ENCODE measurements around the gene SERPINA4. TPM values are rescaled to one million over a fixed set of nuclear protein-coding genes. Genes with fewer than 3 reads are reported as not detected.
A peak's percentile ranks its signal among the peaks of the same experiment; 100 is the strongest.

SERPINA4 gene
- total RNA-seq, 1 donor from 2014 or later = not detected

DNA sequence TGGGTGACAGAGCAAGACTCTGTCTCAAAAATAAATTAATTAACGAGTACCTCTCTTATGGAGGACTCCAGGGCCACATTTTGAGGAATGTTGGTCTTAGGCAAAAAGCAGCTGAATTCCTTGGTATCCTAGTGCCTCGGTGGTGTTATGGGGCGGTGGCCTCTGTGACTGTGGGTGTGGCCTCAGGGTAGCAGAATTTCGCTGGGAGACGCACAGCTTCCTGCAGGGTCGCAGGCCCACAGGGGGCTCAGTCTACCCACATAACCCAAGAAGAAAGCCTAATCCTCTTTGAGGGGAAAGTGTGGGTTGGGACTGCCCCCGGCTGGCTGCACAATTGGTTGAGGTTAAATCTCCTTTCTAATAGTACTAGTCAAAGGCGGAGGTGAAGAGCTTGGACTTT, 11.2 kb upstream of the SERPINA4 start:
- TF ChIP-seq EZH2 (IDR thresholded peaks at IDR 0.05) = no peak
- TF ChIP-seq, protein P1, sequence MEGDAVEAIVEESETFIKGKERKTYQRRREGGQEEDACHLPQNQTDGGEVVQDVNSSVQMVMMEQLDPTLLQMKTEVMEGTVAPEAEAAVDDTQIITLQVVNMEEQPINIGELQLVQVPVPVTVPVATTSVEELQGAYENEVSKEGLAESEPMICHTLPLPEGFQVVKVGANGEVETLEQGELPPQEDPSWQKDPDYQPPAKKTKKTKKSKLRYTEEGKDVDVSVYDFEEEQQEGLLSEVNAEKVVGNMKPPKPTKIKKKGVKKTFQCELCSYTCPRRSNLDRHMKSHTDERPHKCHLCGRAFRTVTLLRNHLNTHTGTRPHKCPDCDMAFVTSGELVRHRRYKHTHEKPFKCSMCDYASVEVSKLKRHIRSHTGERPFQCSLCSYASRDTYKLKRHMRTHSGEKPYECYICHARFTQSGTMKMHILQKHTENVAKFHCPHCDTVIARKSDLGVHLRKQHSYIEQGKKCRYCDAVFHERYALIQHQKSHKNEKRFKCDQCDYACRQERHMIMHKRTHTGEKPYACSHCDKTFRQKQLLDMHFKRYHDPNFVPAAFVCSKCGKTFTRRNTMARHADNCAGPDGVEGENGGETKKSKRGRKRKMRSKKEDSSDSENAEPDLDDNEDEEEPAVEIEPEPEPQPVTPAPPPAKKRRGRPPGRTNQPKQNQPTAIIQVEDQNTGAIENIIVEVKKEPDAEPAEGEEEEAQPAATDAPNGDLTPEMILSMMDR (IDR thresholded peaks at IDR 0.05) = no peak
- TF ChIP-seq EZH2phosphoT487 (IDR thresholded peaks at IDR 0.05) = no peak
- H3K36me3 ChIP-seq = no peaks in the 10 kb centered on the region

DNA sequence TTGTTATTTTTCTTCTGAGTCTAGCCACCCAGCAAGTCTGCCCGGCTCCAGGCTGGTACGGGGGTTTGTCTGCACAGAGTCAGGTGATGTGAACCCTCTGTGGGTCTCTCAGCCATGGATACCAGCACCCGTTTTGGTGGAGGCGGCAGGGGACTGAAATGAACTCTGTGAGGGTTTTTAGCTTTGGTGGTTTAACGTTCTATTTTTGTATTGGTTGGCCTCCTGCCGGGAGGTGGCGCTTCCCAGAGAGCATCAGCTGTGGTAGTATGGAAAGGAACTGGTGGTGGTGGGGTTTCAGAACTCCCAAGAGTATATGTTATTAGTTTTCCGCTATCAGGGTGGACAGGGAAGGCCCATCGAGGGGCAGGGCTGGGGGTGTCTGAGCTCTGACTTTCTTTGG, 5.3 kb upstream of the SERPINA4 start:
- H3K4me3 Mint-ChIP-seq = no peak overlapping the region
- no peak overlapping the region for H3K27ac Mint-ChIP-seq
- no peak for DNase-seq (ENCODE audit: low spot score)
- Histone ChIP-seq H4K20me1 (ENCODE audit: low read depth) (no peaks in the 10 kb centered on the region), H3K9me3 (ENCODE audit: low read depth) (peaks cover 4% of the 10 kb centered on the region), H2AFZ (replicated peaks) (no peak overlapping the region), H3K36me3 (no peaks in the 10 kb centered on the region), H3K4me1 (no peaks in the 10 kb centered on the region), H3F3A (ENCODE audit: low read depth) (no peaks in the 10 kb centered on the region), H3K79me2 (ENCODE audit: low read depth) (no peaks in the 10 kb centered on the region), H3K4me3 (no peak overlapping the region), H3K9ac (no peak overlapping the region), H3K27ac (no peak overlapping the region), H3K27me3 (no peaks in the 10 kb centered on the region), H3K4me2 (no peak overlapping the region)
- no peaks in the 10 kb centered on the region for H3K4me1 Mint-ChIP-seq
- peaks cover 24% of the 10 kb centered on the region for H3K9me3 Mint-ChIP-seq
- H3K27me3 Mint-ChIP-seq (ENCODE audit: insufficient read depth, low read depth) = peaks cover 2% of the 10 kb centered on the region
- TF ChIP-seq EZH2phosphoT487 (IDR thresholded peaks at IDR 0.05) (no peak), EZH2 (IDR thresholded peaks at IDR 0.05) (no peak)
- no peaks in the 10 kb centered on the region for H3K36me3 Mint-ChIP-seq

More for the DNA sequence above, 11.2 kb upstream of the SERPINA4 start:
- H3K4me2 ChIP-seq = no peak overlapping the region
- H3K9ac ChIP-seq = no peak overlapping the region
- H3K27ac Mint-ChIP-seq = no peak overlapping the region
- no peak overlapping the region for H3K4me3 Mint-ChIP-seq
- no peak overlapping the region for H3K27ac ChIP-seq
- no peaks in the 10 kb centered on the region for H3K27me3 ChIP-seq
- H3K9me3 ChIP-seq (ENCODE audit: low read depth) = peaks cover 4% of the 10 kb centered on the region
- no peaks in the 10 kb centered on the region for H3K79me2 ChIP-seq (ENCODE audit: low read depth)
- DNase-seq (ENCODE audit: low spot score) = peak; percentile 42
- no peaks in the 10 kb centered on the region for H4K20me1 ChIP-seq (ENCODE audit: low read depth)
- H3K4me3 ChIP-seq = no peak overlapping the region
- H3K27me3 Mint-ChIP-seq (ENCODE audit: insufficient read depth, low read depth) = peaks cover 10% of the 10 kb centered on the region
- no peaks in the 10 kb centered on the region for H3K36me3 Mint-ChIP-seq
- peaks cover 12% of the 10 kb centered on the region for H3F3A ChIP-seq (ENCODE audit: low read depth)
- peaks cover 18% of the 10 kb centered on the region for H3K9me3 Mint-ChIP-seq
- peaks cover 4% of the 10 kb centered on the region for H3K4me1 ChIP-seq
- H3K4me1 Mint-ChIP-seq = peaks cover 12% of the 10 kb centered on the region
- H2AFZ ChIP-seq (replicated peaks) = no peak overlapping the region

DNA sequence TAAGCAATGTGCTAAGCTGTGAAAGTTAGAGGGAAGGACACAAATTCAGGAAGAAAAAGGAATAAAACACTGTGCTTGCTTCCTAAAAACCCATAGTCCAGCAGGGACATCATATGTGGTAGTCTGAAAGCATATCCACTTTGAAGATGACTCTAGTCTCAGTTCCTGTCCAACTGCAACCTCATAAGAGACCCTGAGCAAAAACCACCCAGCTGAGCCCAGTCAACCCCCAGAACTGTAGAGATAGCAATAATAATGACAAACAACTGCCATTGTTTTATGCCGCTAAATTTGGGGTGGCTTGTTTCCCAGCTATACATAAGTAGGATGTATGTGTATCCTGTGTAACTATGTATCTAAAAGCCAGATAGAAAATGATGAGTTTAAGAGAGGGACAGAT, 3.9 kb upstream of the SERPINA4 start:
- no peaks in the 10 kb centered on the region for H4K20me1 ChIP-seq (ENCODE audit: low read depth)
- no peaks in the 10 kb centered on the region for H3K36me3 ChIP-seq
- Mint-ChIP-seq H3K9me3 (peaks cover 23% of the 10 kb centered on the region), H3K27me3 (ENCODE audit: insufficient read depth, low read depth) (peaks cover 2% of the 10 kb centered on the region), H3K27ac (no peak overlapping the region), H3K36me3 (no peaks in the 10 kb centered on the region), H3K4me3 (no peak overlapping the region), H3K4me1 (peaks cover 2% of the 10 kb centered on the region)
- no peak overlapping the region for H3K9ac ChIP-seq
- no peaks in the 10 kb centered on the region for H3K4me1 ChIP-seq
- DNase-seq (ENCODE audit: low spot score) = no peak
- no peaks in the 10 kb centered on the region for H3K27me3 ChIP-seq
- no peak overlapping the region for H2AFZ ChIP-seq (replicated peaks)
- no peak for TF ChIP-seq EZH2phosphoT487 (IDR thresholded peaks at IDR 0.05)
- no peak overlapping the region for H3K4me2 ChIP-seq
- H3K79me2 ChIP-seq (ENCODE audit: low read depth) = no peaks in the 10 kb centered on the region
- H3K9me3 ChIP-seq (ENCODE audit: low read depth) = peaks cover 4% of the 10 kb centered on the region
- no peaks in the 10 kb centered on the region for H3F3A ChIP-seq (ENCODE audit: low read depth)
- no peak overlapping the region for H3K27ac ChIP-seq
- H3K4me3 ChIP-seq = no peak overlapping the region

DNA sequence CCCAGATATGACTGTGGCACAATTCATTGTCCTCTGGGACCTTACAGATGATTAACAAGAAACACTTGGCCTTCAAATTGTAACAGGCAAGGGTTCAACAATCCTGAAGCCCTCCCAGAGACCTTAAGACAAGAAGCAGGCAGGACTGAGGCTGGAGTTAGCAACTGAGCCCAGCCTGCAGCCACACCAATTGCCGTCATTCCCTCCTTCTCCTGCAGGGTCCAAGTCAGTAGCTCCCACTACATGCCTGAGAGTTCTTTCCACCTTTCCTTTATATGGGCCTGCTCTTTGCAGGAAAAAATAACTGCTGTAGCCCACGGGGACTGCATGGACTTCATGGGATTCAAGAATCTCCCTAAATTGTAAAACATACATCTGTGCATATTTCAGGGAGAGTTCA, 2.4 kb upstream of the SERPINA4 start:
- Histone ChIP-seq H3K4me2 (no peak overlapping the region), H3F3A (ENCODE audit: low read depth) (no peaks in the 10 kb centered on the region), H3K36me3 (no peaks in the 10 kb centered on the region), H3K9ac (no peak overlapping the region), H3K27ac (no peak overlapping the region), H3K9me3 (ENCODE audit: low read depth) (peaks cover 4% of the 10 kb centered on the region), H3K27me3 (no peaks in the 10 kb centered on the region), H2AFZ (replicated peaks) (no peak overlapping the region), H3K4me1 (no peaks in the 10 kb centered on the region), H3K79me2 (ENCODE audit: low read depth) (no peaks in the 10 kb centered on the region), H4K20me1 (ENCODE audit: low read depth) (no peaks in the 10 kb centered on the region), H3K4me3 (no peak overlapping the region)
- peaks cover 4% of the 10 kb centered on the region for H3K27me3 Mint-ChIP-seq (ENCODE audit: insufficient read depth, low read depth)
- H3K27ac Mint-ChIP-seq = no peak overlapping the region
- no peaks in the 10 kb centered on the region for H3K36me3 Mint-ChIP-seq
- TF ChIP-seq EZH2 (IDR thresholded peaks at IDR 0.05) (no peak), EZH2phosphoT487 (IDR thresholded peaks at IDR 0.05) (no peak)
- TF ChIP-seq, protein P1 (IDR thresholded peaks at IDR 0.05) = no peak
- no peak for DNase-seq (ENCODE audit: low spot score)
- H3K4me1 Mint-ChIP-seq = peaks cover 2% of the 10 kb centered on the region
- H3K4me3 Mint-ChIP-seq = no peak overlapping the region
- peaks cover 15% of the 10 kb centered on the region for H3K9me3 Mint-ChIP-seq

All from neural progenitor cell (in vitro differentiated cells).